ENCODE results near the gene RPTOR.

RPTOR gene

DNA sequence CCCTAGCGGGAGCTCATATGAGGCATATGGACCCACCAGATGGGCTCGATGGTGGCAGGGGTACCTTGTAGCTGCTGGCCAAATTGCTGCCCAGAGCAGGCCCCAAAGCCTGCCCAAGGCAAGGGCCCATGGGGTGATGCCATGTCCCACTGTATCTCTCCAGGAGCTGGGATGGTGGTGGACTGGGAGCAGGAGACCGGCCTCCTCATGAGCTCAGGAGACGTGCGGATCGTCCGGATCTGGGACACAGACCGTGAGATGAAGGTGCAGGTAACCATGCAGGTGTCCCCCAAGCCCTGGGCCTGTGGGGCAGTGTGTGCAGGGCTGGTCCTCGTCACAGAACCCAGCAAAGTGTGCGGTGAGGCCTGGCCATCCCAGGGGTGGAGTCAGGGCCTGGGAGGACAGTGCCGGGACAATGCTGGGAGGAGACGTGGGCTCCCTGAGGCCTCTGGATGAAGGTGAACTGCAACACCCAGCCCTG, 412.9 kb downstream of the RPTOR start:
- DNase-seq: no peak

DNA sequence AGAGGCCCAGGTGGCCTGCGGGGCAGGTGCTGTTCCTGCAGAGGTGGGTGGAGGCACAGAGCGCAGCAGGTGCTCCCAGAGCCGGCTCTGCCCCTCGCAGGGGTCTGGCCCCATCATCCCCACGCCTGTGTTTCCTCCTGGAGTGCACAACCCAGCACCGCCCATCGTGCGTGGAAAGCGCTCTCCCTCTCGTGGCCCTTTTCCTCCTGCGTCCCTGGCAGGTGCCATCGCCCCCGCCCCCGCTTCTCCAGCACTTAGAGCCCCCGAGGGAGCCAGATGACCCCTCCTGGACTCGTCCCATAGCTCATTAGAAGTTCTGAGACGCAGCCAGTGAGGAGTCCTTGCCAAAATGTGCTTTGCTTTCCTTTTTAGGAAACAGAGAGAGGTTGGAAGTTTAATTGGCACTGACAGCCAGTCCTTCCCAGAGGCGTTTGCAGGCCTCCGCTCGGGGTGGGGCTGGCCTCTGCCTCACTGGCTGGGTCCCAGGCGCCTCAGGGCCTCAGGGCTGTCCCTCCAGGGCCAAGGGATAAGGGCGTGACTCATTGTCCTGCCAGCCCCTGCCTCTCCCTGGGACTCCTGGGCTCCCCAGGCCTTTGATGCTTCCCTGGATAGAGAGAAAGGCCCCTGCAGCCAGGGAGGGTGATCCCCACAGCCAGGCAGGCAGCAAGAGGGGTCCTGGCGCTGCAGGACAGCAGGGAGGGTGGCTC, 414.8 kb downstream of the RPTOR start:
- DNase-seq: no peak

DNA sequence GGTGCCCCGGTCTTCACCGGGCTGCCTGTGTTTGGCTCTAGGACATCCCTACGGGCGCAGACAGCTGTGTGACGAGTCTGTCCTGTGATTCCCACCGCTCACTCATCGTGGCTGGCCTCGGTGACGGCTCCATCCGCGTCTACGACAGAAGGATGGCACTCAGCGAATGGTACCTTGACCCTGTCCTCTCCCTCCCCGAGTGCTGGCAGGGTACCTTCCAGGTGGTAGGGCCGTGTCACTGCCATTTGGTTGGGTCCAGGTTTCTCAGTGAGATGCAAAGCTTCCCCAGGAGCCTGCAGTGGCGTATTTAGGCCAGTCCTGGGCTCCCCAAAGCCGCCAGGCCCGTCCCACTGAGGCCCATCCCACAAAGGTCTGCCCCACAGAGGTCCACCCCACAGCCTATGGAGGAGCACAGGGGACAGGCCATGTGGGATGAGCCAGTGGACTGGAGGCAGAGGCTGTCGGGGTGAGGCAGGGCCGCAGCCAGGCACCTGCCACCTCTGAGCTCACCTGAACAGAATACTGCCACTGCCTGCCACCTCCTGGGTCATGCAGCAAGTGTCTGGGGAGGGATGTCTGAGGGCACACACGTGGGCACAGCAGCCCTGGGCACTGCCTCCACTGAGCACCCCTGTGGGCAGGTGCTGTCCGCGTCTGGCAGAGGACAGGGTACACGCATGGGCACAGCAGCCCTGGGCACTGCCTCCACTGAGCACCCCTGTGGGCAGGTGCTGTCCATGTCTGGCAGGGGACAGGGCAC, 415.6 kb downstream of the RPTOR start:
- no peak for DNase-seq

GRCh38 chr17:80960797-80961452, 416.3 kb downstream of the RPTOR start:
- DNase-seq: no peak

DNA sequence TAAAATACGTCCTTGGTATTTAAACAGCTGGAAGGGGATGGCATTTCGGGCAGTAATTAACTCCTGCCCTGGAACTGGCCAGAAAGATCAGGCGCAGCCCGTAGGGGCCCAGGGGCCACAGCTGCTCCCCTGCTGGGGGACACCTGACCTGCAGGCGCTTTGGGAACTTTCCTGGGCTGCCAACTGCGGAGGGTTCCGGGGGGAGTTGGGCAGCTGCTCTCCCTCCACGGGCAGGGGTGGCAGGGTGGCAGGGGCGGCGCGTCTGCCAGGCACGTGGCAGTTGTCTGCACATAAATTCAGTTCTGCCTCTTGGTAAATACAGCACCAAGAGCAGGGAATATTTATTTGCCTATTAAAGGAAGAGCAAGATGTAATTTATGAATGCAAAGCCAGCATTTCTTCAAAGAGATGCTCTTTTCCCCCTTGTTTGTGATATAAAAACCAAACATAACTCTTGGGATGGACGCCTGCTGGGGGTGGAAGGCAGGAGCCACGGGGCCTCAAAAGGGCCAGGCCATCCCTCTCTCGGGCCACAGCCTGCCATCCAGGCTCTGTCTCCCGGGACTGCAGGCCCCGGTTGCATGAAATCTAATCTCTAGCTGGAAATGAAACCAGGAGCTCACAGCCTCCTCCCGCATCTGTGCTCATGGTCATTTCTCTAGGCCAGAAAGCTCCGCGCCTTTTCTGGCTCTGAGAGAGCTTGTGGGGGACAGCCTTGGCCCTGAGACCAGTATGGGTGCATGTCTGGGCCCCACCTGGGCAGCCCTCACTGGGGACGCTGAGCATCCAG, 417.1 kb downstream of the RPTOR start:
- DNase-seq: no peak

DNA sequence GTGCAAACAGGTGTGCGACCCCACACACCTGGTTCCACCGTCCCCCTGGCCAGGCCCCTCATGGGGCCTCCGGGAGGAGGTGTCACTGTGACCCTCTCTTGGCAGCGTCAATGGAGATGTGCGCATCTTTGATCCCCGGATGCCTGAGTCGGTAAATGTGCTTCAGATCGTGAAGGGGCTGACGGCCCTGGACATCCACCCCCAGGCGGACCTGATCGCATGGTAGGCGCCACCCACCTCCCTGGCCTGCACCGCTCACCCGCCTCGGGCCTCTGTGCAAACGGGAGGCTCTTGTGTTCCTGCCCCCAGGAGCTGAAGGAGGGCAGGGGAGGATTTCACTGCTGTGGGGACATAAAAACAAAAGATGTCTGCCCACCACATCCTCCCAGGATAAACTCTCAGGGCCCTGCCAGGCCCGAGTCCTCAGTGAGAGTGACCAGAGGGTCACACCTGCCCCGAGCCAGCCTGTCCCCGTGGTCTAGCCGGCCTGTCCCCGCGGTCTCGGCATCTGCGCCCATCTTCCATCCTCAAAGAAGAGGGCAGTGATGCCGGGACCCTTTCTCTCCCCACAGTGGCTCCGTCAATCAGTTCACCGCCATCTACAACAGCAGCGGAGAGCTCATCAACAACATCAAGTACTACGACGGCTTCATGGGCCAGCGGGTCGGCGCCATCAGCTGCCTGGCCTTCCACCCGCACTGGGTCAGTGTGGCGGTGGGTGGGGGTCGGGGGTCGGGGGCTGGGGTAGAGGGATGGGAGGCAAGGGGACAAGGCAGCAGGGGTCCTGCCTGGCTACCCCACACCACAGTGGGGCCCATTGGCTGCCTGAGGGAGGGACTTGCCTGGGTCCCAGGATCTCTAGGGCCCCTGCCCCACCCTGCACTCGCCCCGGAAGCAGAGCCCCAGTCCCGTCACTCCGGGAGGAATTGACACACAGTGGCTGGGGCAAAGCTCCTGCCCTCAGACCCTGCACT, 418.0 kb downstream of the RPTOR start:
- DNase-seq: no peak

GRCh38 chr17:80963812-80964543, 419.3 kb downstream of the RPTOR start:
- DNase-seq: no peak

GRCh38 chr17:80964544-80964856, 419.9 kb downstream of the RPTOR start:
- no peak for DNase-seq

DNA sequence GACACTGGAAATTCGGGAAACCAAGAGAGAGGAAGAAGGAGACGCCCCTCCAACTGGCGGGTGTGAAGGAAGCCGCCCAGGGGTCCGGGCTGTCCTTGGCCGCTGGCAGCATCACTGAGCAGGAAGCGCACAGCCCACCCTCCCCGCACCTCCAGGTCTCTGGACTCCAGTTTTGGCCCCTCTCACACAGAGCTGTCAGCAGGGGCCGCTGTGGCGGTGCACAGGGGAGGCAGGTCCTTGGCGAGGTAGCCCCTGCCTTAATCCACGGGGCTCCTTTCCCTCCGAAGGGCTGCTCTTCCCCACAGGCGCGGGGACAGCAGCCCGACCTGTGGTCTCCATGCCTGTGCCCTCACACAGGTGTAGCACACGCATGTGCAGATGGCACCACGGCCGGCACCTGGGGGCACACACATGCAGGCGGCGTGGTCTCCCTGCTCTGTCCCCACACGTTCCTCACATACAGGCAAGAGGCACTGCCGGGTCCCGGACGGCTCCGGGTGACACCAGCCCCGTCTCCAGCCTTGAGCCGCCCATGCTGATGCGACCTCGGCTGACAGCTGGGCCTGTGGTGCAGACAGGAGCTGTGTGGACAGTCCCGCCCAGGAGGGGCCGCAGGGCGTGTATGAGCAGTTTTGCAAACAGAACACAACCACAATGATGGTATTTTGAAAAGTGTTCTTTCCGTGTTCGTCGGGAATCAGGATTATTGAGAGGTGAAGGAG, 420.4 kb downstream of the RPTOR start:
- no peak for DNase-seq

GRCh38 chr17:80965606-80966005, 421.0 kb downstream of the RPTOR start:
- no peak for DNase-seq

GRCh38 chr17:80967404-80967872, 422.8 kb downstream of the RPTOR start:
- no peak for DNase-seq

GRCh38 chr17:80968602-80969029, 424.0 kb downstream of the RPTOR start:
- DNase-seq: no peak

DNA sequence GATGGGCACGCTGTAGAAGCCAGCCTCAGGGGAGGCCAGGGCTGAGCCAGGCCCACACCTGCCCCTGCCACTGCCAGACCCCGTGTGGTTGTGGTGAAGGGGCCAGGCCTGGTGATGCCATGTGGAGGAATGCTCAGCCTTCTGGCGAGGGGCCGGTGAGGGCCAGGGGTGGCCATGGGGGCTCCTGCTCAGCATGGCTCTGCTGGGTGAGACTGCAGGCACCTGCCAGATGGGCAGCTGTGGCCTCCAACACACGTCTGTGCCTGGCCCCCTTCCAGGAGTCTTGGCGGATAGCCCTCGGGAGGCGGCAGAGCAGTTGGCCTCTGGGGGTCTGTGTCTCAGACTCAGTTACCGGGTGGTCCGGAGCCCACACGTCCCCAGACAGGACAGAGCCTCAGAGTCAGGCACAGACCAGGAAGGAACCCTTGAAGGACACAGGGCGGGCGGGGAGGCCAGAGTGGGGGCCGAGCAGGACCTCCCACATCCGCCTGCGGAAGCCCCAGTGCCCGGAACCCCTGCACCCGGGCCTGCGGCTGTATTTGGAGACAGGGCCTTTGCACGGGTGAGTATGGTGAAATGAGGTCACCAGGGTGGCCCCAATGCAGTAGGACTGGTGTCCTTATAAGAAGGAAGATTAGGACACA, 424.5 kb downstream of the RPTOR start:
- no peak for DNase-seq

- no peak for DNase-seq
Observed at GRCh38 chr17:80969674-80970043, 425.0 kb downstream of the RPTOR start.

- DNase-seq: peak; percentile 56
Observed at GRCh38 chr17:80970044-80970761, 425.6 kb downstream of the RPTOR start.

DNA sequence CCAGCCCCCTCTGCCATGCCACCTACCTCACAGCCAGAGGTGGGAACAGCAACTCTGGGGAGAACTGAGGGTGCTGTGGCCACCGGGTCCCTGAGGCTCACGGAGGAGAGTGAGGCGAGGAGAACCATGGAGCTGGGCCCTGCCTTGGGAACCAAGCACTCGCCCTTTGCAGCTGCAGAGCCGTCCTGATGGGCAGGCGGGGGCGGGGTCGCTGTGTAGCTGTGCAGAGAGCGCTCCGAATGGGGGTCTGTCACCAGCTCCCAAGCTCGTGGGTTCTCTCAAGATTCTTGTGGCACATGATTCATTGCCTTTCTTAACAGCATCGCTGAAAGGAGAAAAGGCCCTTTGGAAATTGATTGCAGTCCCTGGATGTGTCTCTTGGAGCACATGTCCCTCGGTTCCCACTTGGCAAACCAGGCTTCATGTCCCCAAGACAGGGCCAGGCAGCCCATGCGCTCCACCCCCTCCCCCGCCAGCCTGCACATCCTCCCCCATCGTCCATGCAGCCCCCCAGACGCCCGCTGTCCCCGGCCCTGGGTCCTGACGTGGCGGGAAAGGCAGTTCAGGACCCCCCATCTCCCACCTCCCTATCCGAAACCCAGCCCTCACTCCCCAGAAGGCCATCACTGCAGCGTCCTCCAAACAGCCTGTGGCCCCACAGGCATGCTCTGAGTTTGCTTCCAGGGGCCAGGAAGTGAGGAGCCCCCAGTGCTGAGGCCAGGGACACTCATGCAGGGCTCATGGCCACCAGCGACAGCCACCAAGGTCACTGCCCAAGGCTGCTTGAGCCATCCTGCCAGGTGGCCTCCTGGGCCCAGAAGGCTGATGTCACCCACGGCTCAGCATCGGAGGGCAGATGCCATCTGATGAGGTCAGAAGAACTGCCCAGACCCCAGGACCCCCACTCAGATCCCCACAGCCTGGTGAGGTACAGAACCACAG, 426.4 kb downstream of the RPTOR start:
- DNase-seq: no peak

DNA sequence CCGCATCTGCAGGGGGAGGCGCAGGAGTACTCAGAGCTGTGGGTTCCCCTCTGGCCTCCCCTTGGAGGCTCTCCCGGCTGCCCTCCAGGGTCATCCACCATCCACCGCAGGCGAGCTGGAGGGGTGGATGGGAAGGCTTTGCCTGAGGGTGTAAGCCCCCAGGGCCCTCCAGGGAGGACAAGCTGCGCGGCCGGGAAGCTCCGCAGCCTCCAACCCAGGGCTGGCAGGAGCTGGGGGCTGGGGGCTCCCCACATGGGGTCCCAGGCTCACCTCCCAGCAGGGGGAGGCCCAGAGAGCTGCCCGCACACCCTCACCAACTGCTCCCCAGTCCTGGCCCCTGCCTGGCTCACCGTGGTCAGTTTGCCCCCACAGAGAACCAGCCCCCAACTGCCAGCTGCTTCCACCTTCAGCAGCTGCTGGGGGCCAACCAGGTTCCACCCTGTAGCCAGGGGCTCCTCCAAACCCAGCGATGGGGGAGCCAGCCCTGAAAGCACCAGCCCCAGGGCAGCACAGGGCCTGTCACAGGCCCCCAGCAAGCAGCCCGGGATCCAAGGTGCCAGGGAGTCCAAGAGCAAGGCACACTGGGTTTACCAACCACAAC, 427.2 kb downstream of the RPTOR start:
- no peak for DNase-seq

DNA sequence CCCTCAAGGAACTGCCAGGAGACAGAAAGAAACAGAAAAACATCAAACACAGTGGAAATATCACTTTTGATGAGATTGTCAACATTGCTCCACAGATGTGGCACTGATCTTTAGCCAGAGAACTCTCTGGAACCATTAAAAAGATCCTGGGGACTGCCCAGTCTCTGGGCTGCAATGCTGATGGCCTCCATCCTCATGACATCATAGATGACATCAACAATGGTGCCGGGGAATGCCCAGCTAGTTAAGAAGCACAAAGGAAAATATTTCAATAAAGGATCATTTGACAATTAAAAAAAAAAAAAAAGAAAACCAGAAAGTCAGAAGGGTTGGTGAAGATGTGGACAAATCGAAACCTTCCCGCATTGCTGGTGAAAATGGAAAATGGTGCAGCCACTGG, 432.1 kb downstream of the RPTOR start:
- DNase-seq: no peak

Data from stimulated activated CD4-positive, alpha-beta T cell treated with anti-CD3 and anti-CD28 coated beads, Interleukin-4, amount 100 ng/mL, for 1 hour (primary cell).